ENCODE data around the gene PUSL1.

Gene PUSL1

DNA sequence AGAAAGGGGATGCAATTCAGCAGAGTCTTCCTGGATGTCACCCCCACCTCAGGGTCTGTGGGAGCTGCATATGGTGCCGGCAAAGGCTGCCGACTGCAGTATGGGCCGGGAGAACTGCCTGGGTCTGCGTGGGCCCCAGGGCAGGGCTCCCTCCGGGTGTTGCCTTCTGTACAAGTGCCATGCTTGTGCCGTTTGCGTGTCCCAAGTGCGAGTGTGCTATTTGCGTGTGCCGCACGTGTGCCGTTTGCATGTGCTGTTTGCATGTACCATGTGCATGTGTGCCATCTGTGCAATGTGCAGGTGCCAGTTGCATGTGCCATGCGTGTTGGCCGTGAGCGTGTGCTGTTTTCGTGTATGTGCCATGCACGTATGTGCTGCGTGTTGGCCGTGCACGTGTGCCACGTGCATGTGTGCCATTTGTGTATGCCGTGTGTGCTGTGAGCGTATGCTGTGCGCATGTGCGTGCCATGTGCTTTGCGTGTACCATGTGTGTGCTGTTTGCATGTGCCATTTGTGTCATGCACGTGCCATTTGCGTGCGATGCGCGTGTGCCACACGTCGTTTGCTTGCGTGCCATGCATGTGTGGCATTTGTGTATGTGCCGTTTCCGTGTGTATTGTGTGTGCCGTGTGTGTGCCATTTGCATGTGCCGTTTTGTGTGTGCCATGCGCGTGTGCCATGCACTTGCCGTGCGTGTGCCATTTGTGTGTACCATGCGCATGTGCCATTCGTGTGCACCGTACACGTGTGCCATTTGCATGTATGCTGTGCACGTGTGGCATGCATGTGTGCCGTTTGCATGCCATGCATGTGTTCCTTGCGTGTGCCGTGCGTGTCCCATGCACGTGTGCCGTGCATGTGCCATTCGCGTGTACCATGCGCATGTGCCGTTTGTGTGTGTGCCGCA is 21.2 kb downstream of the PUSL1 start:
- DNase-seq (ENCODE audit: low read depth) = no peak
- TF ChIP-seq, protein P1, sequence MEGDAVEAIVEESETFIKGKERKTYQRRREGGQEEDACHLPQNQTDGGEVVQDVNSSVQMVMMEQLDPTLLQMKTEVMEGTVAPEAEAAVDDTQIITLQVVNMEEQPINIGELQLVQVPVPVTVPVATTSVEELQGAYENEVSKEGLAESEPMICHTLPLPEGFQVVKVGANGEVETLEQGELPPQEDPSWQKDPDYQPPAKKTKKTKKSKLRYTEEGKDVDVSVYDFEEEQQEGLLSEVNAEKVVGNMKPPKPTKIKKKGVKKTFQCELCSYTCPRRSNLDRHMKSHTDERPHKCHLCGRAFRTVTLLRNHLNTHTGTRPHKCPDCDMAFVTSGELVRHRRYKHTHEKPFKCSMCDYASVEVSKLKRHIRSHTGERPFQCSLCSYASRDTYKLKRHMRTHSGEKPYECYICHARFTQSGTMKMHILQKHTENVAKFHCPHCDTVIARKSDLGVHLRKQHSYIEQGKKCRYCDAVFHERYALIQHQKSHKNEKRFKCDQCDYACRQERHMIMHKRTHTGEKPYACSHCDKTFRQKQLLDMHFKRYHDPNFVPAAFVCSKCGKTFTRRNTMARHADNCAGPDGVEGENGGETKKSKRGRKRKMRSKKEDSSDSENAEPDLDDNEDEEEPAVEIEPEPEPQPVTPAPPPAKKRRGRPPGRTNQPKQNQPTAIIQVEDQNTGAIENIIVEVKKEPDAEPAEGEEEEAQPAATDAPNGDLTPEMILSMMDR (IDR thresholded peaks at IDR 0.05; ENCODE audit: low read length, missing control alignments) = no peak
- H3K4me3 ChIP-seq (replicated peaks; ENCODE audit: low read depth, low read length) = no peak overlapping the region

DNA sequence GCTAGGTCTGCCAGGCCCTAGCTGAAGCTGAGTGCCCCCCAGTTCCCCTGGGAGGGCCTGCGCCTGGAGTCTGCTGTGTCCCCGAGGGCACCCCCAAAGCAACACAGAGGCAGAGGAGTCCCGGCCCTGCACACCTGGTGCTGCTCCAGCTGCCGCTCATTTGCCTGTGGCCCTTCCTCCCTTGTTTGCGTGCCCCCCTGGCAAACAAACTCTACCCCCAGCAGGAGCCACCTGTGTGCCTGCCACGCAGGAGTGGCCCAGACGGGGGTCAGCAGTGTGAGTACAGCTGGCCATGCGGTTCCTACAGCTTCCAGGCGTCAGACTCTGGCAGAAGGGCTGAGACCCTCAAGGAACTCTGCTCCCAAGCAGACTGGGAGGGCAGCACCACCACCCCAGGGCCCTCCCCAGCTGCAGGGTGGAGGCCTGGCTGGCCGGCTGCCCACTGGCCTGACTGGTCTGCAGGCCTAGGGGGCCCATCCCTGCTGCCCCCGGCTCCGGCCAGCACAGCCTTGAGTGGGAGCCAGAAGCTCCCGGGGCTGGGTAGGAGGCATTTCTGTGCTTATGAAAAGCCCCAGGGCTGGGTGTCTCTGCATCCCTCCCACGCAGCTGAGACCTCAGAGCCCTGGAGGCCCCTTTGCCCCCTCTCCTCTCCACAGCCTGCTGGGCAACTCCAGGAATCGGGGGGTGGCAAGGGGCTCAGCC is 22.1 kb downstream of the PUSL1 start:
- no peak overlapping the region for H3K4me3 ChIP-seq (replicated peaks; ENCODE audit: low read depth, low read length)
- TF ChIP-seq, protein P1 (IDR thresholded peaks at IDR 0.05; ENCODE audit: low read length, missing control alignments) = no peak
- DNase-seq (ENCODE audit: low read depth) = no peak

DNA sequence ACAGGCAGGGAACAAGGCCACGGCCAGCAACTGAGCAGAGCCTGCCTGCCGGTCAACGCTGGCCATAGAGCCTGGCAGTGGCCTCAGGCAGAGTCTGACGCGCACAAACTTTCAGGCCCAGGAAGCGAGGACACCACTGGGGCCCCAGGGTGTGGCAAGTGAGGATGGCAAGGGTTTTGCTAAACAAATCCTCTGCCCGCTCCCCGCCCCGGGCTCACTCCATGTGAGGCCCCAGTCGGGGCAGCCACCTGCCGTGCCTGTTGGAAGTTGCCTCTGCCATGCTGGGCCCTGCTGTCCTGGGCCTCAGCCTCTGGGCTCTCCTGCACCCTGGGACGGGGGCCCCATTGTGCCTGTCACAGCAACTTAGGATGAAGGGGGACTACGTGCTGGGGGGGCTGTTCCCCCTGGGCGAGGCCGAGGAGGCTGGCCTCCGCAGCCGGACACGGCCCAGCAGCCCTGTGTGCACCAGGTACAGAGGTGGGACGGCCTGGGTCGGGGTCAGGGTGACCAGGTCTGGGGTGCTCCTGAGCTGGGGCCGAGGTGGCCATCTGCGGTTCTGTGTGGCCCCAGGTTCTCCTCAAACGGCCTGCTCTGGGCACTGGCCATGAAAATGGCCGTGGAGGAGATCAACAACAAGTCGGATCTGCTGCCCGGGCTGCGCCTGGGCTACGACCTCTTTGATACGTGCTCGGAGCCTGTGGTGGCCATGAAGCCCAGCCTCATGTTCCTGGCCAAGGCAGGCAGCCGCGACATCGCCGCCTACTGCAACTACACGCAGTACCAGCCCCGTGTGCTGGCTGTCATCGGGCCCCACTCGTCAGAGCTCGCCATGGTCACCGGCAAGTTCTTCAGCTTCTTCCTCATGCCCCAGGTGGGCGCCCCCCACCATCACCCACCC is 22.9 kb downstream of the PUSL1 start, which contains the start of gene TAS1R3:
Gene TAS1R3 (plus strand): TSS at position 213 of the 898 bp plus-strand sequence. CDS start 66 bp downstream, at position 279.
- no peak for DNase-seq (ENCODE audit: low read depth)
- TF ChIP-seq, protein P1 (IDR thresholded peaks at IDR 0.05; ENCODE audit: low read length, missing control alignments) = no peak
- H3K4me3 ChIP-seq (replicated peaks; ENCODE audit: low read depth, low read length) = no peak within 1 kb of the TSS

DNA sequence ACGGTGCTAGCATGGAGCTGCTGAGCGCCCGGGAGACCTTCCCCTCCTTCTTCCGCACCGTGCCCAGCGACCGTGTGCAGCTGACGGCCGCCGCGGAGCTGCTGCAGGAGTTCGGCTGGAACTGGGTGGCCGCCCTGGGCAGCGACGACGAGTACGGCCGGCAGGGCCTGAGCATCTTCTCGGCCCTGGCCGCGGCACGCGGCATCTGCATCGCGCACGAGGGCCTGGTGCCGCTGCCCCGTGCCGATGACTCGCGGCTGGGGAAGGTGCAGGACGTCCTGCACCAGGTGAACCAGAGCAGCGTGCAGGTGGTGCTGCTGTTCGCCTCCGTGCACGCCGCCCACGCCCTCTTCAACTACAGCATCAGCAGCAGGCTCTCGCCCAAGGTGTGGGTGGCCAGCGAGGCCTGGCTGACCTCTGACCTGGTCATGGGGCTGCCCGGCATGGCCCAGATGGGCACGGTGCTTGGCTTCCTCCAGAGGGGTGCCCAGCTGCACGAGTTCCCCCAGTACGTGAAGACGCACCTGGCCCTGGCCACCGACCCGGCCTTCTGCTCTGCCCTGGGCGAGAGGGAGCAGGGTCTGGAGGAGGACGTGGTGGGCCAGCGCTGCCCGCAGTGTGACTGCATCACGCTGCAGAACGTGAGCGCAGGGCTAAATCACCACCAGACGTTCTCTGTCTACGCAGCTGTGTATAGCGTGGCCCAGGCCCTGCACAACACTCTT is 23.8 kb downstream of the PUSL1 start:
- TF ChIP-seq, protein P1 (IDR thresholded peaks at IDR 0.05; ENCODE audit: low read length, missing control alignments) = no peak
- no peak overlapping the region for H3K4me3 ChIP-seq (replicated peaks; ENCODE audit: low read depth, low read length)
- no peak for DNase-seq (ENCODE audit: low read depth)

DNA sequence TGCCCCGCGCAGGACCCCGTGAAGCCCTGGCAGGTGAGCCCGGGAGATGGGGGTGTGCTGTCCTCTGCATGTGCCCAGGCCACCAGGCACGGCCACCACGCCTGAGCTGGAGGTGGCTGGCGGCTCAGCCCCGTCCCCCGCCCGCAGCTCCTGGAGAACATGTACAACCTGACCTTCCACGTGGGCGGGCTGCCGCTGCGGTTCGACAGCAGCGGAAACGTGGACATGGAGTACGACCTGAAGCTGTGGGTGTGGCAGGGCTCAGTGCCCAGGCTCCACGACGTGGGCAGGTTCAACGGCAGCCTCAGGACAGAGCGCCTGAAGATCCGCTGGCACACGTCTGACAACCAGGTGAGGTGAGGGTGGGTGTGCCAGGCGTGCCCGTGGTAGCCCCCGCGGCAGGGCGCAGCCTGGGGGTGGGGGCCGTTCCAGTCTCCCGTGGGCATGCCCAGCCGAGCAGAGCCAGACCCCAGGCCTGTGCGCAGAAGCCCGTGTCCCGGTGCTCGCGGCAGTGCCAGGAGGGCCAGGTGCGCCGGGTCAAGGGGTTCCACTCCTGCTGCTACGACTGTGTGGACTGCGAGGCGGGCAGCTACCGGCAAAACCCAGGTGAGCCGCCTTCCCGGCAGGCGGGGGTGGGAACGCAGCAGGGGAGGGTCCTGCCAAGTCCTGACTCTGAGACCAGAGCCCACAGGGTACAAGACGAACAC is 24.5 kb downstream of the PUSL1 start:
- H3K4me3 ChIP-seq (replicated peaks; ENCODE audit: low read depth, low read length) = no peak overlapping the region
- no peak for DNase-seq (ENCODE audit: low read depth)
- TF ChIP-seq, protein P1 (IDR thresholded peaks at IDR 0.05; ENCODE audit: low read length, missing control alignments) = no peak
